HG03196 (cell line): Measurements from ENCODE around the gene TRMT2B.
"Not testable (repeated sequence)": the region's sequence is repeated elsewhere in the genome, so short reads cannot be mapped to it uniquely, and the experiment has no call there.

Source experiments
- ATAC-seq: cut with Tn5 transposase; IDR thresholded peaks from one replicate; pipeline ENCODE4 v1.9.1; 2021; ENCODE audit not compliant: unreplicated experiment

Gene TRMT2B

DNA sequence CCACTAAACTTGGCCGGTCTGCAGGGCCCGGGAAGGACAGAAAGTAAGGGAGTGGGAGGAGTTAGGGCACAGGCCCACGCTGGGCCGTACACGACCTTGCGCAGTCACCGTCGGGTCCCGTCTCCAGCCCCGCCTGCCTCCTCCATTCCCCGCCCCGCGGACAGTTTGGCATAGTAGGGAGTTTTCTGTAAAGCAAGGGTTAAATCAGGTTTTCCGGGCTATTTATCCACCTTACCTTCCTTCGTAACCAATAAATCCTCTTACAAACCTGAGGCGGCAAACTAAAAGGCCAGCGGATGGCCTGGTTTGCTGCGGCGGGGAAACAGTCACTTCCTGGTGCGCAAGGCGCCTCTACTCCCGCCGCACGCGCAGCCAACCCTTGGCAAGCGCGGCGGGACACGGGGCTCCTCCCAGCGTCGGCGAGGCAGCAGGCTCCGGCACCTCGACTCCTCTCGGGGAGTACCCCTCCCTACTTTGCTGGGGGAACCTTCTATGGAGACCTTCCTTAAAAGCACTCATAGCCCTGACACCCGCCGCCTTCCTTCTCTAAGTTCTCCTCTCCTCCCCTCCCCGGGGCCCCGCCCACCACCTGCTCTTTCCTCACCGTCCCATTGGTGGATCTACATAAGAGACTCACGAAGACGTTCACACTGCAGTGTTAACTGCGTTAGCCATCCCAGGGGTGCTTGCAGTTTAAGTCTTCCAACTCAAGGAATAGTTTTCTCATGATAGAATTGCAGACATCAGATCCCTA, at the start of gene TRMT2B:
Gene TRMT2B (minus strand): TSS at position 563 of the 754 bp plus-strand sequence. CDS start 9,822 bp downstream, outside the sequence.
- peak; percentile 95 for ATAC-seq

- ATAC-seq = peak; percentile 100
Observed at GRCh38 chrX:101097546-101098453, 45.9 kb upstream of the TRMT2B start, which contains the start of gene CENPI. TSS of gene CENPI (plus strand) at chrX:101098204. CDS start at chrX:101101071, 2,867 bp downstream.

DNA sequence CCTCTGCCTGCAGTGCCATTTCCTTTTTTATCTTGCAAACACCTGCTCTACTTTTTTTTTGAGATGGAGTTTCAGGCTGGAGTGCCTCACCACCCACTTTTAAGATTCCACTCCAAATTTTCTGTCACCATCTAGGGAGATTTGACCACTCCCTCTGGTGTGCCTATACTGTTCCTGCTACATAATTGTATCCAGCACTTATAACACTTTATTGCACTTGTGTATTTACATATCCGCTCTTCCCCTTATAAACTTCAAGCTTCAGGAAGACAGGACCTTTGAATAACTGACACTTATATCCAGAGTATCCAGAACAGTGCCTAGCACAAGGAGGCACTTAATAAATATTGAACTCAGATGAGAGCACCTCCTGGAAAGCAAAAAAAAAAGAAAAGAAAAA, 39.9 kb upstream of the TRMT2B start:
- ATAC-seq = no peak

DNA sequence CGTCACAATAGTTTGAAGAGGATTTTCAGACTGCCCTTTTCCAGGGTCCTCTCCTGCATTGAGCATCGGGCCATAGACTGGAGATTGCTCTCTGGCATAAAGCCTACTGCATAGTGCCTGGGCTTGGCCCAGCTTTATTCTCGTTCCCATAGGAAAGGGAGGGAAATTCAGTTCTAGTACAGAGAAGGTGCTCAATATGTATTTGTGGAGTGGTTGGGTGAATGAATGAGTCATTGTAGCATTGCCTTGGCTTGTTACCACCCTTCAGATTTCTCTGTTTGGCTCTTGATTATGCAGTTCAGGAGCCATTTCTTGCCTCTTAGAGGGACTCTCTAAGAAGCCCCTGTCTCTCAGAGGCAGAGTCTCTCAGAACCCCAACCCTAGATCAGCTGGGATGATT, 29.3 kb upstream of the TRMT2B start:
- no peak for ATAC-seq

GRCh38 chrX:101080326-101081124, 28.6 kb upstream of the TRMT2B start:
- no peak for ATAC-seq

DNA sequence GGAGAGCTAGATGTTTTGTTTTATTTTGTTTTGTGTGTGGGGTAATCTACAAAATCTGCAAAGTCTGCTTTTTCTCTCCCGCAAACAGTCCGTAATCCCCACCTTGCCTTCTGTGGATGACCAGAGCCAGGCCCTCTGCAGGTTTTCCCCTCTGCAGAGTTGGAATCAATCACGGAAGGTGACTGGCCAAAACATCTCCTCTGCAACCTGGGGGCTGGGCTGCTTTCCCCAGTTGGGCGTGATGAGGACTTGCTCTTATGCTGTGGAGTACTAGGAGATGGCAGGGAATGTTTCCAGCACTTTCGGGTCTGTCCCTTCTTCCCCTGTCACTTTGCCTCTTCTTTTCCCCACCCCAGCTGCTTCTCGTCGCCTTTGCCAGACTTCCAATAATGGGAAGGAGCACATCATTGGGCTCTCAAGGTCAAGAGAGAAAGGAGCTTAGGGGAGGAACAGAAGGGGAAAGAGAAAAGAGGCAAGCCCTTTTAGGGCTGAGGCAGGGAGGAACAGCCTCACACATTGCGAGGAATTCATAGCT, 27.9 kb upstream of the TRMT2B start:
- ATAC-seq = no peak

- ATAC-seq = no peak
Observed at GRCh38 chrX:101078716-101079598, 27.0 kb upstream of the TRMT2B start, which contains the start of gene TMEM35A. TSS of gene TMEM35A (plus strand) at chrX:101078879. CDS start at chrX:101079003, 124 bp downstream.

- no peak for ATAC-seq
Observed at GRCh38 chrX:101071582-101071981, 19.7 kb upstream of the TRMT2B start.

DNA sequence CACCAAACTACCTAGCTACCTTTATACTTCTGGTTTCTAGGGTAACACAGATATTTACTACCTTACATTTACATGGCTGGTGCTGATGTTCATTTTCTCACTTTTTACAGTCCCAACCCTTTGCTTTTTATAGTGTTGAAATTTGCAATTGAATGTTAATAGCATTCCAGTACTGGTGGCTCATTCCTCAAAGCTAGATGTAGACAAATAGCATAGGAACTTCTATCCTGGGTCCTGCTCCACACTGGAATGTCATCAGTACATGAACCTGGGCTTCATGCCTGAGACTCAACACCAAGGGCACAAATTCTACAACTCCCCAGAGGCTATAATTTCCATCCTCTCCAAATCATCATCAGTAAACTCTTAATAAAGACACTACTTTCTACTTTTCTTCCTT, 10.3 kb upstream of the TRMT2B start:
- ATAC-seq = no peak

DNA sequence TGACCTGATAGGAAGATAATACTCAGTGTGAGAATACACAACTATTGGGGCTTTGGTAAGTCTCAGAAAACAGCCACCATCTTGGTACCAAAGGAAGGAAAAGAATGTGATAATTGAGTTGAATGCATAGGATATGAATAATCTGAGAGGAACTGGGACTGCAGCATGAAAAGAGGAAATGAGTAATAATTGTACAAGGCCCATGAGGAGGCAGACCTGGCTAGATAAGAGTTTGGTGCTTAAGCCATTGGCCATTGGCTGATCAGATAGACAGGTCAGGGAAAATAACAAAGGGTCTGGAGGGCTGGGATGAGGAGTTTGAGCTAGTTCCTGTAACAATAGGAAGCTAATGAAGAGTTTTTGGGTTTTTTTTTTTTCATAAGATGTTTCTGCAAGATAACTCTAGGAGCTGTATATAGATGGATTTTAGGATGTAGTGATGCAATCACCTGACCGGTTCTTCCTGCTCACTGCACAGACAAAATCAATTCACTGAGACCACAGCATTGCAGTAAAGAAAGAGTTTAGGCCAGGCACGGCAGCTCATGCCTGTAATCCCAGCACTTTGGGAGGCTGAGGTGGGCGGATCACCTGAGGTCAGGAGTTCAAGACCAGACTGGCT, 5.3 kb upstream of the TRMT2B start:
- peak; percentile 69 for ATAC-seq

- not testable (repeated sequence) for ATAC-seq
Observed at GRCh38 chrX:101056551-101056950, 4.6 kb upstream of the TRMT2B start.

- peak; percentile 2 for ATAC-seq
Observed at GRCh38 chrX:101051153-101051548, 760 bp downstream of the TRMT2B start.

- no peak for ATAC-seq
Observed at GRCh38 chrX:101040197-101040596, 11.7 kb downstream of the TRMT2B start.

DNA sequence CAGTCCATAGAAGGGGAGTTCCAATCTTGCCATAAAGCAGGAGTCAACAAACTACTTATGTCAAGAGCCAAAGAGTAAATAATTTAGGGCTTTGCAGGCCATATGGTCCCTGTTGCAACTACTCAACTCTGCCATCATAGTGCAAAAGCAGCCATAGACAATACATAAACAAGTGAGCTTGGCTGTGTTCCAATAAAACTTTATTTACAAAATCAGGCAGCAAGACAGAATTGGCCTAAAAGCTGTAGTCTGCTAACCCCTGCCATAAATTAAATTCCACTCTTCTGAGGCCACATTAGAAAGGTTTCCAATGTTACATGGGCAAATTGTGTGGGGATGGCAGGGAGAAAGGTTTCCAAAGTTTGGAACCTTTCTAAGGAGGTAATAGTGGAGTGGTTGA, 14.7 kb downstream of the TRMT2B start:
- ATAC-seq = no peak

- no peak for ATAC-seq
Observed at GRCh38 chrX:101029665-101030064, 22.2 kb downstream of the TRMT2B start.

- no peak for ATAC-seq
Observed at GRCh38 chrX:101028562-101028961, 23.3 kb downstream of the TRMT2B start.

- ATAC-seq = no peak
Observed at GRCh38 chrX:101025126-101025525, 26.8 kb downstream of the TRMT2B start.

DNA sequence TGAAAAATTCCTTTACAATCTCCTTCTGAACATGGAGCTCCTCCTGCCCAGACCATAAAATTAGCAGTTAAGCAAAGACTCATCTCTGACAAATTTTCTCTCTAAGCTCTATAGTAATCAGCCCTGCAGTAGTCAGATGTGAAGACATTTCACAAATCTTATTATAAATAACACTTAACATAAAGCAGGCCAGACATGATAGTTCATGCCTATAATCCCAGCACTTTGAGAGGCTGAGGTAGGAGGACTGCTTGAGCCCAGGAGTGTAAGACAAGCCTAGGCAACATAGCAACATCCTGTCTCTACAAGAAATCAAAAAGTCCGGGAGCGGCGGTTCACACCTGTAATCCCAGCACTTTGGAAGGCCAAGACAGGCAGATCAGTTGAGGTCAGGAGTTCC, 29.9 kb downstream of the TRMT2B start:
- no peak for ATAC-seq

GRCh38 chrX:101012031-101012430, 39.9 kb downstream of the TRMT2B start:
- not testable (repeated sequence) for ATAC-seq
